Measurements from ENCODE around the gene TENT5C.

The TENT5C gene

GRCh38 chr1:117592155-117592554 lies 13.7 kb upstream of the TENT5C start:
- no peak for DNase-seq

GRCh38 chr1:117594261-117594990 lies 11.4 kb upstream of the TENT5C start:
- DNase-seq = no peak

- no peak for DNase-seq
These were observed 9.7 kb upstream of the TENT5C start for GRCh38 chr1:117596023-117596720.

GRCh38 chr1:117598489-117598888 lies 7.4 kb upstream of the TENT5C start:
- no peak for DNase-seq

GRCh38 chr1:117599286-117600221 lies 6.3 kb upstream of the TENT5C start:
- DNase-seq = no peak

GRCh38 chr1:117600325-117600943 lies 5.4 kb upstream of the TENT5C start:
- no peak for DNase-seq

GRCh38 chr1:117600966-117601365 lies 4.9 kb upstream of the TENT5C start:
- DNase-seq = no peak

GRCh38 chr1:117602862-117603261 lies 3.0 kb upstream of the TENT5C start:
- no peak for DNase-seq

GRCh38 chr1:117605164-117605773 lies 579 bp upstream of the TENT5C start:
- DNase-seq = no peak

- no peak for DNase-seq
These were observed 992 bp downstream of the TENT5C start for GRCh38 chr1:117606649-117607430.

GRCh38 chr1:117607471-117607870 lies 1.6 kb downstream of the TENT5C start:
- no peak for DNase-seq

GRCh38 chr1:117608115-117608615 lies 2.3 kb downstream of the TENT5C start:
- DNase-seq = no peak

GRCh38 chr1:117608758-117609157 lies 2.9 kb downstream of the TENT5C start:
- DNase-seq = no peak

GRCh38 chr1:117609471-117609911 lies 3.6 kb downstream of the TENT5C start:
- no peak for DNase-seq

- DNase-seq = no peak
These were observed 4.2 kb downstream of the TENT5C start for GRCh38 chr1:117610036-117610435.

- DNase-seq = no peak
These were observed 5.3 kb downstream of the TENT5C start for GRCh38 chr1:117611121-117611601.

GRCh38 chr1:117611894-117612483 lies 6.1 kb downstream of the TENT5C start:
- no peak for DNase-seq

- DNase-seq = no peak
These were observed 6.8 kb downstream of the TENT5C start for GRCh38 chr1:117612517-117613248.

GRCh38 chr1:117613249-117613968 lies 7.6 kb downstream of the TENT5C start:
- DNase-seq = no peak
